IMR-90 (cell line): ENCODE results near the gene TBC1D4. TPM values are rescaled to one million over a fixed set of nuclear protein-coding genes. Genes with fewer than 3 reads are reported as not detected.

Experiments
- ATAC-seq: fragments of 200-7000 bp; cut with Tn5 transposase; 2 replicates; pipeline ENCODE4 v1.9.1; 2020; ENCODE audit warnings: low read depth, mild to moderate bottlenecking, moderate library complexity
- BruUV-seq: library from RNA; stranded (reverse); fragments of 400-500 nt; replicated peaks from 2 replicates; lab custom pipeline; 2021; lab: Mats Ljungman, UMichigan
- CTCF ChIA-PET: fragments of 300-600 bp; formaldehyde crosslinking; extraction: SDS; loops from one replicate; lab custom pipeline; 2021; ENCODE audit warnings: antibody characterized with exemption; lab: Yijun Ruan, JAX
- POLR2A ChIA-PET: fragments of 300-600 bp; sonication (Branson Sonifier 250); formaldehyde crosslinking; loops from one replicate; lab custom pipeline; 2022; ENCODE audit warnings: antibody characterized with exemption; ENCODE audit not compliant: unreplicated experiment; lab: Charles Lee
- DNase-seq: peaks from one replicate; pipeline ENCODE4 v3.0.0; 2013
- H2AFZ ChIP-seq: replicated peaks from 2 replicates; pipeline ENCODE3; 2013; ENCODE audit warnings: low read length, mild to moderate bottlenecking; ENCODE audit not compliant: poor library complexity
- H2AK5ac ChIP-seq: 2 replicates; pipeline ENCODE4 v1.6.1; 2013; ENCODE audit warnings: low read depth, low read length, inconsistent platforms
- H2AK9ac ChIP-seq: replicated peaks from 2 replicates; pipeline ENCODE3; 2013; ENCODE audit warnings: mild to moderate bottlenecking, low read depth, low read length, moderate library complexity; ENCODE audit not compliant: poor library complexity
- H2BK120ac ChIP-seq: 2 replicates; pipeline ENCODE4 v1.6.1; 2013; ENCODE audit warnings: low read depth, low read length, inconsistent platforms
- H2BK15ac ChIP-seq: 3 replicates; pipeline ENCODE4 v1.6.1; 2013; ENCODE audit warnings: low read depth, low read length, inconsistent platforms
- H2BK20ac ChIP-seq: 2 replicates; pipeline ENCODE4 v1.6.1; 2013; ENCODE audit warnings: low read depth, mild to moderate bottlenecking, inconsistent platforms, low read length, moderate library complexity
- H2BK5ac ChIP-seq: 2 replicates; pipeline ENCODE4 v1.6.1; 2013; ENCODE audit warnings: mild to moderate bottlenecking, low read depth, low read length, inconsistent platforms; ENCODE audit not compliant: poor library complexity, severe bottlenecking
- H3K14ac ChIP-seq: replicated peaks from 2 replicates; pipeline ENCODE4 v1.6.1; 2013; ENCODE audit warnings: low read depth, low read length, inconsistent platforms
- H3K18ac ChIP-seq: 2 replicates; pipeline ENCODE4 v1.6.1; 2013; ENCODE audit warnings: low read depth, low read length, control low read depth
- H3K23ac ChIP-seq: 2 replicates; pipeline ENCODE4 v1.6.1; 2013; ENCODE audit warnings: low read depth, low read length, inconsistent platforms
- H3K27ac ChIP-seq: 2 replicates; pipeline ENCODE4 v1.5.1; 2013; ENCODE audit warnings: mild to moderate bottlenecking, control low read depth, low read length; ENCODE audit not compliant: insufficient read depth
- H3K27me3 ChIP-seq: 2 replicates; pipeline ENCODE4 v1.6.1; 2013; ENCODE audit warnings: low read length; ENCODE audit not compliant: control insufficient read depth, insufficient read depth
- H3K36me3 ChIP-seq: 2 replicates; pipeline ENCODE4 v1.6.1; 2013; ENCODE audit warnings: low read length, mixed read lengths; ENCODE audit not compliant: control insufficient read depth, insufficient read depth
- H3K4ac ChIP-seq: 2 replicates; pipeline ENCODE4 v1.6.1; 2013; ENCODE audit warnings: low read depth, low read length, inconsistent platforms
- H3K4me1 ChIP-seq: 2 replicates; pipeline ENCODE4 v1.6.1; 2013; ENCODE audit warnings: low read length, mixed read lengths; ENCODE audit not compliant: control insufficient read depth, insufficient read depth
- H3K4me2 ChIP-seq: 2 replicates; pipeline ENCODE4 v1.6.1; 2013; ENCODE audit warnings: low read depth, mild to moderate bottlenecking, control low read depth, low read length, moderate library complexity
- H3K4me3 ChIP-seq: 2 replicates; pipeline ENCODE4 v1.5.1; 2013; ENCODE audit warnings: low read depth, mild to moderate bottlenecking, control low read depth, low read length, moderate library complexity; ENCODE audit not compliant: insufficient read depth
- H3K56ac ChIP-seq: 2 replicates; pipeline ENCODE4 v1.6.1; 2013; ENCODE audit warnings: low read length, inconsistent platforms; ENCODE audit not compliant: insufficient read depth; ENCODE audit errors: extremely low read depth
- H3K79me1 ChIP-seq, 2 experiments: 2 replicates each; pipeline ENCODE4 v1.6.1; 2013; ENCODE audit warnings: low read length in 2 of 2, inconsistent platforms in 1 of 2, low read depth in 1 of 2
- H3K9ac ChIP-seq: 2 replicates; pipeline ENCODE4 v1.6.1; 2013; ENCODE audit warnings: low read depth, low read length, control low read depth
- H3K9me1 ChIP-seq: 2 replicates; pipeline ENCODE4 v1.6.1; 2013; ENCODE audit warnings: low read length, inconsistent platforms; ENCODE audit not compliant: insufficient read depth
- H3K9me3 ChIP-seq: 2 replicates; pipeline ENCODE4 v1.6.1; 2013; ENCODE audit warnings: low read length; ENCODE audit not compliant: control insufficient read depth, insufficient read depth
- H4K20me1 ChIP-seq: 2 replicates; pipeline ENCODE4 v1.6.1; 2013; ENCODE audit warnings: low read length, inconsistent platforms; ENCODE audit not compliant: insufficient read depth
- H4K5ac ChIP-seq: 2 replicates; pipeline ENCODE4 v1.6.1; 2013; ENCODE audit warnings: mild to moderate bottlenecking, low read depth, low read length, control low read depth
- H4K8ac ChIP-seq, 2 experiments: 2 replicates each; pipeline ENCODE4 v1.6.1; 2013; ENCODE audit warnings: low read depth in 2 of 2, low read length in 2 of 2, control low read depth in 1 of 2, inconsistent platforms in 1 of 2
- H4K91ac ChIP-seq: 2 replicates; pipeline ENCODE4 v1.6.1; 2013; ENCODE audit warnings: low read depth, low read length, inconsistent platforms; ENCODE audit not compliant: insufficient read depth
- ELK1 ChIP-seq: fragments of 150-350 bp; IDR thresholded peaks from 2 replicates; pipeline ENCODE4 v1.6.1; 2016; ENCODE audit warnings: low read depth, mild to moderate bottlenecking, low read length, moderate library complexity, borderline replicate concordance
- MAZ ChIP-seq: IDR thresholded peaks from 2 replicates; pipeline ENCODE4 v1.6.1; 2012; ENCODE audit warnings: low read depth, mild to moderate bottlenecking, low read length, improper control_type of control experiment, moderate library complexity, borderline replicate concordance
- MXI1 ChIP-seq: IDR thresholded peaks from 2 replicates; pipeline ENCODE4 v1.6.1; 2012; ENCODE audit warnings: low read depth, mild to moderate bottlenecking, low read length, moderate library complexity, borderline replicate concordance
- POLR2A ChIP-seq: IDR thresholded peaks from 2 replicates; pipeline ENCODE4 v1.6.1; 2012; ENCODE audit warnings: mild to moderate bottlenecking, low read depth, low read length
- RAD21 ChIP-seq: IDR thresholded peaks from 2 replicates; pipeline ENCODE4 v1.6.1; 2012; ENCODE audit warnings: low read length, improper control_type of control experiment
- SMC3 ChIP-seq: fragments of 150-350 bp; IDR thresholded peaks from 2 replicates; pipeline ENCODE4 v1.6.1; 2016; ENCODE audit warnings: low read depth, mild to moderate bottlenecking, antibody characterized with exemption, low read length, moderate library complexity
- WGBS, 2 experiments: methylation state at CpG; one replicate each; pipeline versions ENCODE4 v1.1.5 to v1.1.7; 2013; ENCODE audit warnings: missing lambda C conversion rate in 2 of 2; ENCODE audit not compliant: insufficient read length in 1 of 2; ENCODE audit errors: extremely low coverage in 2 of 2; 5-methylcytosine and 5-hydroxymethylcytosine counted together
- dilution Hi-C: fragments of 300-500 bp; cut with HindIII; formaldehyde crosslinking; loops from one replicate; pipeline ENCODE4 v1.14.3; 2018; ENCODE audit warnings: low sequenced_read_pairs; ENCODE audit not compliant: unreplicated experiment
- in situ Hi-C: fragments of 300-500 bp; cut with MboI; formaldehyde crosslinking; loops from 3 replicates; pipeline ENCODE4 v1.14.3; 2019; ENCODE audit warnings: low sequenced_read_pairs, inconsistent platforms, mixed read lengths
- intact Hi-C: fragments of 100-400 bp; cut with micrococcal nuclease; formaldehyde crosslinking; loops from 2 replicates; pipeline ENCODE4 v1.10.0; 2022
- polyA plus RNA-seq, 3 experiments: library from polyadenylated mRNA; depleted of rRNA; stranded (reverse); fragments of >200 nt; gene quantifications; 2 replicates each; pipeline ENCODE4 v1.2.3, GENCODE V29; 2012; ENCODE audit warnings: low replicate concordance in 1 of 3
- total RNA-seq: library from RNA; depleted of rRNA; stranded (reverse); fragments of >200 nt; gene quantifications from 2 replicates; pipeline ENCODE4 v1.2.3, GENCODE V29; 2012

The TBC1D4 gene
- total and polyA plus RNA-seq, 2 of the 4 experiments (the other 2 are of a cell fraction): 7.5 to 22.8 TPM

- Histone ChIP-seq H3K9me1 (no peaks in the 10 kb centered on the region), H2AFZ (no peak overlapping the region), H3K56ac (no peak overlapping the region), H3K18ac (no peak overlapping the region), H3K79me1 (peaks cover 0 to 2% of the 10 kb centered on the region in 2 experiments; a peak in 2 of 4 replicates), H3K9ac (no peak overlapping the region), H3K4ac (no peak overlapping the region), H3K4me3 (no peak overlapping the region), H2BK15ac (no peak overlapping the region), H3K27me3 (no peaks in the 10 kb centered on the region), H2AK5ac (no peak overlapping the region), H2BK20ac (no peak overlapping the region), H4K91ac (no peak overlapping the region), H3K14ac (no peak overlapping the region), H2BK120ac (no peak overlapping the region), H3K9me3 (peaks cover 7% of the 10 kb centered on the region), H3K27ac (no peak overlapping the region), H3K36me3 (no peaks in the 10 kb centered on the region), H3K23ac (no peak overlapping the region), H4K8ac (no peak overlapping the region), H3K4me1 (peaks cover 5% of the 10 kb centered on the region; the same call in 1 of the 2 replicates), H2BK5ac (no peak overlapping the region), H4K20me1 (no peaks in the 10 kb centered on the region), H2AK9ac (no peak overlapping the region), H3K4me2 (no peak overlapping the region), H4K5ac (no peak overlapping the region)
- no peak for DNase-seq
- TF ChIP-seq MXI1 (no peak), MAZ (no peak), SMC3 (no peak), POLR2A (no peak), ELK1 (no peak), RAD21 (no peak)
- dilution Hi-C loops: no loop called here
- WGBS, 2 experiments: 100% methylated on average over 1 of the region's 2 CpGs; no CpG with 5 or more reads in 1 of the 2 experiments
- in situ Hi-C loops: no loop called here
- intact Hi-C loops: no loop called here
- CTCF ChIA-PET: no interaction called here
- POLR2A ChIA-PET: no interaction called here
- ATAC-seq: no peak
- no TSS peak for BruUV-seq
These were observed 82.1 kb downstream of the TBC1D4 start for GRCh38 chr13:75399879-75400217.
